Left renal pelvis (tissue), 4 donors: ENCODE measurements around the gene GRK5. TPM values are rescaled to one million over a fixed set of nuclear protein-coding genes. Genes with fewer than 3 reads are reported as not detected.

ENCODE experiments used
- DNase-seq, 4 donors: peaks; one replicate each; pipeline ENCODE4 v3.0.0-alpha.2; 2013; ENCODE audit warnings: low read depth in 4 of 4, low spot score in 3 of 4
- polyA plus RNA-seq, 4 donors: library from polyadenylated mRNA; unstranded; fragments of 120-200 nt; gene quantifications; one replicate each; pipeline ENCODE4 v1.2.1, GENCODE V29; 2013; ENCODE audit not compliant: insufficient read length in 4 of 4

The GRK5 gene
- polyA plus RNA-seq, 4 donors = 14.5 to 35.1 (median 18.2) TPM

DNA sequence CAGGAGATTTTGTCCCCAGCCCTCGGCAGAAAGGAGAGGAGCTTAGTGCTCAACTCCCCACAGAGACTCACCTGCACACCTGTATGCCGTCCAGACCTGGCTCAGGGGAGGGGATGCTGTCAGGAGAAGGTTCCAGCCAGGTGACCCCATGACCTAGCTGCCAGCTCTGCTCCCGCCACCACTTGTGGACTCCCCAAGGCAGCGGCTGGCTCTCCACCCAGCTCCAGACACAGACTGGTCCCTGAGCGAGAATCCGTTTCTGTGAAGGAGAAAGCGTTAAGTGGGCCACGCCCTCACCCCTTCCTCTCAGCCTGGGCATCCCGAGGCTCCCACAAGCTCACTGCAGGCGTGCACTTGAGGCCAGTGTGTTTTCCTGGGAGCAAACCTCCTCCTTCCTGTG lies 258.7 kb downstream of the GRK5 start:
- no peak for DNase-seq

GRCh38 chr10:119466655-119467054 lies 259.3 kb downstream of the GRK5 start:
- DNase-seq = no peak

DNA sequence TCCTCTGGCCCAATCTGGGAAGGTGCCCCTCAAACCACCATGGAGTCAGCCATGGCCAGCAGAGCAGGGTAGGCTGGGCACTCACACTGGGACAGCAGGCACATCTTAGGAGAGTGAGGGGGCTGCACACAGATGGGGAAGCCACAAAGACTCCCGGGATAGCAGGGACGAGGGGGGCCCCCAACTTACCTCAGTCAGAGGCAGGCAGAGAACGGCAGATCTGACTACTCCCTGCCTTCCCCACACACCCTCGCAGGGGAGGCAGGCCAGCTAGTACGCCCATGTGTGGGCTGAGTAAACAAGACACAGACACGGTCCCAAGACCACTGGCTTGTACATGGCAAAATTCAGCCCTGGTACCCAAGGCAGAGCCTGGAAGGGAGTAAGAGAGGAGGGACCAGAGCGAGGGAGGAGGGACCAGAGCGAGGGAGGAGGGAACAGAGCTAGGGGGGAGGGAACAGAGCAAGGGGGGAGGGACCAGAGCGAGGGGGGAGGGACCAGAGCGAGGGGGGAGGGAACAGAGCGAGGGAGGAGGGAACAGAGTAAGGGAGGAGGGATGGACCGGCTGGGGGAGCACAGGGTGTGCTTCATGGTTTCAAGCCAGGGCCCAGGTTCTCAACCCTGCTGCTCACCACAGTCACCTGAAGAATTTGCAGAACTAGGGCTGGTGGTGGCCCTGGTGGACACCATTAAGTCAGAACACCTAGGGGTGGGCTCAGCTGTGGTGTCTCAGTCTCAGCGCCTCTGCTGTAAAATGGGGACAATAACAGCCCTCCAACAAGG lies 261.4 kb downstream of the GRK5 start:
- no peak for DNase-seq

- no peak for DNase-seq
Measured at GRCh38 chr10:119469325-119469707, 261.9 kb downstream of the GRK5 start.

DNA sequence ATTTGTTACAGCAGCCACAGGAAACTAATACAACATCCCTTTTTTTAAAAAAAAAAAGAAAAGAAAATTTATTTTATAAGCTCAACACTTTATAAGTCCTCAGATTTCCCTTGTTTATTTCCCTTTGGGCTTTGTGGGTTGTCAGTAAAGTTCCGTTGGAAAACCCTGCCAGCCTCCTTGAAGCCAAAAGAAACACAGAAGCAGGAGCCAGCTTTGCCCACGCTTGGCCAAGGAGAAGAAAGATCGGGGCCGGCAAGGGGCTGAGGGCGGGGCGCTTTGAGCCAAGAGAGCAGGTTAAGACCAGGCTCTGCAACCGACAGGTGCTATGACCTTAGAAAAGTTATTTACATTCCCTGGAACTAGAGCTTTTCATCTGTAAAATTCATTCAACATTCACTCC lies 262.5 kb downstream of the GRK5 start:
- no peak for DNase-seq

- no peak for DNase-seq
Measured at GRCh38 chr10:119470920-119471702, 263.7 kb downstream of the GRK5 start.

GRCh38 chr10:119473771-119474170 lies 266.4 kb downstream of the GRK5 start:
- no peak for DNase-seq

- DNase-seq = no peak
Measured at GRCh38 chr10:119474606-119475005, 267.2 kb downstream of the GRK5 start.

DNA sequence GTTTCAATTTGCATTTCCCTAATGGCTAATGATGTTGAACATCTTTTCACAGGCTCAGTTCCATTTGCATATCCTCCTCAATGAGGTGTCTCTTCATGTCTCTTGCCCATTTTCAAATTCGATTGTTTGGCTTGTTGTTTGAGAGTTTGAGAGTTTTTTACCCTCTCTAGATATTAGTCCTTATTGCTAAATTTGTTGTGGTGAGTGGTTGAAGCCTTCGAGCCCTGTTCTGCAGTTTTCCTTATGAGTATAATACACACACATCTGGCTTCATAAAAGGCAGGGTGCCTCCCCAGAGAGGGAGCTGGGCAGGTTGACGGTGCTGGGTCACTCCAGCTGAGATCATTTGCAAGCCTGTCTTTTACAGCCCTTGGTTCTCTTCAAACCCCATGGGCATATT lies 270.1 kb downstream of the GRK5 start:
- DNase-seq = no peak

GRCh38 chr10:119478111-119478802 lies 270.9 kb downstream of the GRK5 start:
- no peak for DNase-seq

- no peak for DNase-seq
Measured at GRCh38 chr10:119478811-119479341, 271.5 kb downstream of the GRK5 start.

DNA sequence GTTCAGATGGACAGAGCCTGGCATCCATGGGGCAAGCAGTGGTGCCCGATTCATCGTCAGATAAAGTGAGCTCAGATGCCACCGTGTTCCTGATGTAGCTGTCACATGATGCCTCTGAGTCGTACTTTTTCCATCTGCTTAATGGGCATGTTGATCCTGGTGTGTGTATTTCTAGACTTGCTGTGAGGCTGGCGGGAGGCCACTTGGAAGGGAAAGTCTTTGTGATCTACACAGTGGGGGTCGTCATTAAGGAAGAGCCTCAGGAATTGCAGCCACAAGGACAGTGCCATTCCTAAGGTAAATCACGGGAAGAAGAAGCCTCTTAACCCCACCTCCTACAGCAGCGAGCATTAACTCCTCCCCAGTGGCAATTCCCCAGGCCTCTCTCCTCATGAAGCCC lies 272.2 kb downstream of the GRK5 start:
- no peak for DNase-seq

GRCh38 chr10:119480667-119481066 lies 273.3 kb downstream of the GRK5 start:
- no peak for DNase-seq

DNA sequence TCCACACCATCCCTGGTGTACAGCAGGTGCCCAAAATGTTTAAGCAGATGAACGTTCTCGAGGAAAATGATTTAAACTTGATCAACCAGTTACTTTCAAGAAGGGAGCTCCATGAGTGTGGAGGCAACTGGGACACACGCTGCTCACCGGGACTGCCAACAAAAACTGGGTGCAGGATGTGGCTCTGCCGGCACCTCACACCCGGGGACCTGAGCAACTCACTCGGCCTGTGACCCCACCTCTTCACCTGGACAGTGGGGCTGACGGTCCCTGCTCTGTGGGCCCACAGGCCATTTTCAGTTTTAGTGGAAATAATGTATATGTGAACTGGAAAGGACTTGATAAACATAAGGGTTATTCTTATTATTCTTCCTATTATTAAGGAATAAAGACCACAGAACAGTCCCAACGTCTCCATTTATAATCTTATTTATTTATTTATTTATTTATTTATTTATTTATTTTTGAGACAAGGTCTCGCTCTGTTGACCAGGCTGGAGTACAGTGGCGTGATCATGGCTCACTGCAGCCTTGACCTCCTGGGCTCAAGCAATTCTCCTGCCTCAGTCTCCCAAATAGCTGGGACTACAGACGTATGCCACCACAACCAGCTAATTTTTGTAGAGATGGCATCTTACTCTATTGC lies 274.5 kb downstream of the GRK5 start:
- DNase-seq = no peak

GRCh38 chr10:119483001-119483400 lies 275.6 kb downstream of the GRK5 start:
- no peak for DNase-seq

- DNase-seq = no peak
Measured at GRCh38 chr10:119483839-119484238, 276.5 kb downstream of the GRK5 start.

- DNase-seq = no peak
Measured at GRCh38 chr10:119488675-119489074, 281.3 kb downstream of the GRK5 start.

GRCh38 chr10:119489991-119490326 lies 282.6 kb downstream of the GRK5 start:
- no peak for DNase-seq

- DNase-seq = no peak
Measured at GRCh38 chr10:119491966-119492757, 284.8 kb downstream of the GRK5 start.

GRCh38 chr10:119493155-119493554 lies 285.8 kb downstream of the GRK5 start:
- no peak for DNase-seq
